GM18519 (cell line): ENCODE measurements around the gene TNFRSF14.

Source experiments
- ATAC-seq: cut with Tn5 transposase; IDR thresholded peaks from one replicate; pipeline ENCODE4 v1.9.1; 2021; ENCODE audit warnings: mild to moderate bottlenecking, moderate library complexity; ENCODE audit not compliant: unreplicated experiment, low FRiP score

Gene TNFRSF14

DNA sequence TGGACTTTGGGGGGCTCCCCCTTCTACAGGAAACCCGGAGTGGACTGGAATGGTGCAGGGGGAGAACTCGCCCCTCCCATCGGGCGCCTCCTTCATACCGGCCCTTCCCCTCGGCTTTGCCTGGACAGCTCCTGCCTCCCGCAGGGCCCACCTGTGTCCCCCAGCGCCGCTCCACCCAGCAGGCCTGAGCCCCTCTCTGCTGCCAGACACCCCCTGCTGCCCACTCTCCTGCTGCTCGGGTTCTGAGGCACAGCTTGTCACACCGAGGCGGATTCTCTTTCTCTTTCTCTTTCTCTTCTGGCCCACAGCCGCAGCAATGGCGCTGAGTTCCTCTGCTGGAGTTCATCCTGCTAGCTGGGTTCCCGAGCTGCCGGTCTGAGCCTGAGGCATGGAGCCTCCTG lies at the start of gene TNFRSF14:
Gene TNFRSF14, plus strand, starts transcription at position 95 of the 401 bp plus-strand sequence. Its CDS starts 294 bp downstream, at position 389.
- no peak for ATAC-seq

DNA sequence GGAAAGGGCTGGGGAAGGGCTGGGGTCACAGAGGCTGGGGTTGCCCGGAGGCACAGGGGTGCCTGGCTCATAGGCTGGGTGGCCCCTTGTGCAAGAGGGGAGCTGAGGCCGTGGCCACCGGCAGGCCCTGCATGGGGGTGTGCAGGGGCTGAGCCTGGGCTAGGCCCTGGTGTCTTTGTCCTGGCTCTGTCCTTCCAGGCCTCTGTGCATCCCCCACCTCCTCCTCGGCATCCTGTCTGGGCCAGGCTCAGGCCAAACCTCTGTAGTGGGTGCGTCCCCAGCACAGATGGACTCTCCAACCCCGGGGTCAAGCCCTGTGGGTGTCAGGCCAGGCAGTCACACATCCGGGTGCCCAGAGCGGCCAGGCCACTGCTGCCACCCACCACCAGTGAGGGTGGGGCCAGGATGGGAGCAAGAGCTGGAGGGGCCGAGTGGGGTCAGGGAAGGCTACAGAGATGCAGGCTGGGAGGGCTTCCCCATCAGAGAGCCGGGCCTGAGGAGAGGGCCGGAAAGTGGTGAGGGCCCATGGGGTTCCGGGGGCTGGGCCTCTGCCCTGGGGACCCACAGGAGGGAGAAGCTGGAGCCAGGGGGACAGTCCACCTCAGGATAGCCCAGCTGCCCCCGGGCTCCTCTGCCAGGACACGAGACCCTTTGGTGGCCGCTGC lies 49.1 kb upstream of the TNFRSF14 start:
- ATAC-seq, result no peak

DNA sequence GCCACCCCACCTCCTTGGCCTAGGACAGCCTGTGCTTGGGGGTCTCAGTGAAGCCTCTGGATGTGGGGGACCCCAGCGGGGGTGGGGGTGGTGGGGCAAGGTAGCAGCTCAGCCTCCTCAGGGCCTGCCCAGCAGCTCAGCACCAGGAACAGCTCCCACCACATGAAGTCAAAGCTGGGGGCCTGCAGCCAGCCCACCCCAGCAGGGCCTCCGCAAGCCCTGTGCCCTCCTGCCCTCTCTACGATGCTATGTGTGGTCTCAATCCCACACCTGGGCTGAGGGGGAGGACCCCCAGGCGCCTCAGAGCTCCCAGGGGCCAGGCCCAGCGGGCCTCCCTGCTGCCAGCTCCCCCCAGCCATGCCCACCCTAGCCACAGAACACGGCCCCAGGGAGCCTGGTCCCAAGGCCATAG lies 48.4 kb upstream of the TNFRSF14 start:
- ATAC-seq, result no peak

DNA sequence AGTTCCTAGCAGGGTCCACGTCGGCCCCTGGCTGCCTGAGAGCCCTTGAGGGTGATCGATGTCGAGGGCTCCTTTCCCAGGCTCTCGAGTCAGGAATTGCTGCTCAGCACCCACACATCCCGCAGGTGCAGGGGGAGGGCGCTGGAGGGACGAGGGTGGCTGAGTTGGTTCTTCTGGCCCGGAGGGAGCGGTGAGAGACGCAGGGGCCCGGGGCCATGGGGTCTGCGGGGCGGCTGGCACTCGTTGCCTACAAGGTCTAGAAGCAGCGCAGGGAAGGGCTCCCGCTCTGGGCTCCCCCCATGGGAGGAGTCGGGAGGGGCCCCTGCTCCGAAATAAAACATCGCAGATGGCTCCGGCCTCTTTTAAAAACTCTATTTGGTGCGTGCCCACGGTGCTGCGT lies 48.0 kb upstream of the TNFRSF14 start:
- ATAC-seq, result no peak

DNA sequence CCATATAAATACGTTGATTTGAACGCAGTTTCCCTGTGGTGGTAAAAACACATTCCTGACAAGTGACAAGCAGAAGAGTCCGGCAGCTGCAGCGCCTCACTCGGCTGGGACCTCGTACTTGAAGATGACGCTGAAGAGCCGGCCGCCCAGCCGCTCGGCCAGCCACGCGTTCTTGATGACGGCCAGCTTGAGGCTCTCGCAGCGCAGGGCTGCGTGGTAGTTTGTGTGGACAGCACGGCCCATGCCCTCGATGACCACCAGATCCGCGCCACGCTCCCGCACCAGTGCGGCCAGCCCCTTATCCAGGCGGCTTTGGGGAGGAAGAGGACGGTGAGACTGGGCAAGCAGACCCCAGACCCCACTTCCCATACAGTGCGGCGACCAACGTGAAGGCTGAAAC lies 47.4 kb upstream of the TNFRSF14 start:
- ATAC-seq, result no peak

DNA sequence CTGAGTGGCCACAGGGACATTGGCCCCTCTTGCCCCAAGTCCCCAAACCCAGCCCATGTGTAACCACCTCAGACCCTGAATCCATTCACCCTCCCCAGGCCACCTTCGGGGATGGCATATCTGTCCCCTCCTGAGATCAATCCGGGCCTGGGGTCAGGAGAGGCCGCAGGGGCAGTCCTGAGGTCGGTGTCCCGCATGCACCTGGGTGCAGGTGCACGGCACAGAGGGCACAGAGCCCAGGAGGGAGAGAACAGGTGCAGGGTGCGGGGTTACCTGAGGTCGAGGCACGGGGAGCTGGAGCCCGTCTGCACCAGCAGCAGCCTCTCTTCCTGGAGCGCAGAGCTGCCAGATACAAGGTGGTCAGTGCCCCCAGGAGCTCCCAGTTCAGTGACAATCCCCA lies 46.6 kb upstream of the TNFRSF14 start:
- no peak for ATAC-seq

DNA sequence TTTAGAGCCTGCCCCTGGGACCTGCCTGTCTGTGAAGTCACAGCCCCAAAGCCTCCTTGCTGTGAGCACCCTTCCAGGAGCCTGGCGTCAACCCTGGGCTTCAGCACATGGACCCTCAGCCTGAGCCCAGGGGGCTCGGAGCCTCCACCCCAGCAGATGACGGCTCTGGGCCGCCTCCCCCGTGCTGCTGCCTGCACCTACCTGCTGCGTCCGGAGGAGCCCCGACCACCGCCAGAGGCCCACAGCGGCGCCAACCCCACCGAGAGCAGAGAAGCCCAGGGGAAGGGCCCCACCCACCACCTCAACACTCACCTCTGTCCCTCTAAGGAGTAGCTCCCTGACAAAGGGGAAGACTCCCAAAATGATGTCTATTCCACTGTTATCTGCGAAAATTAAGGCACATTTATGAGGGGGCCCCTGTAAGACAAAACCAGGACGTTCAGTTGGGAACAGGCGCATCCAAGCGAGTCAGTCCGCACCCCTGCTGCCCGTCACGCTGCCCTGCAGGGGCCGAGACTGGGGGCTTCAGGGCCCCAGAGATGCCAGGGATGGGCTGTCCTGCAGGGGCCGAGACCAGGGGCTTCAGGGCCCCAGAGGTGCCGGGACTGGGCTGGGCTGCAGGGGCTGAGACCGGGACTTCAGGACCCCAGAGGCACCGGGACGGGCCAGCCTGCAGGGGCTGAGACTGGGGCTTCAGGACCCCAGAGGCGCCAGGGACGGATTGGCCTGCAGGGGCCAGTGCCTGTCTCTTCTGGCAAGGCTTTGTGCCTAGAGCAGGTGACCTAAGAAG lies 45.6 kb upstream of the TNFRSF14 start:
- no peak for ATAC-seq

DNA sequence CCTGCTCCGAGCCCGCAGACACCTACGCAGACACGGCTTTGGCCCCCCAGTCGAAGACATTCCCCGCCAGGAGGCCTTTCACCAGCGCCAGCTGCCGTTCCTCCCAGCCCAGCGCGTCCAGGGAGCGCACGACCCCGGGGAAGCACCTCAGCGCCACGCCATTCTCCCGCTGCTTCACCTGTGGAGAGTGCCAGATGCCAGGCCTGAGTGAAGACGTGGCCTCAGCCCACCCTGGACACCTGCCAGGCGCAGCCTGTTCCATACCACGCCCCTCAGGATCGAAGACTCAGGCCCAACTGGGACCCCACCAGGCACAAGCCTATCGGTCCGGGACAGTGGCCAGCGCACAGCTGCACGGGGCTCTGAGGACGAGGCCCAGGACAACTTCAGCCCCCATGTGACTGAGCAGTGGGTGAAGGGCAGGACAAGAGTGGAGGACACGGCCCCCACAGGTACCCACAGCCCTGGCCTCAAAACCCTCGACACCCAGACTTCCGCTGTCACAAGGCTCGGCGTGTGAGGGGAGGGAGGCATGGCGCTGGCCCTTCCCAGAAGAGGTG lies 43.2 kb upstream of the TNFRSF14 start:
- no peak for ATAC-seq

DNA sequence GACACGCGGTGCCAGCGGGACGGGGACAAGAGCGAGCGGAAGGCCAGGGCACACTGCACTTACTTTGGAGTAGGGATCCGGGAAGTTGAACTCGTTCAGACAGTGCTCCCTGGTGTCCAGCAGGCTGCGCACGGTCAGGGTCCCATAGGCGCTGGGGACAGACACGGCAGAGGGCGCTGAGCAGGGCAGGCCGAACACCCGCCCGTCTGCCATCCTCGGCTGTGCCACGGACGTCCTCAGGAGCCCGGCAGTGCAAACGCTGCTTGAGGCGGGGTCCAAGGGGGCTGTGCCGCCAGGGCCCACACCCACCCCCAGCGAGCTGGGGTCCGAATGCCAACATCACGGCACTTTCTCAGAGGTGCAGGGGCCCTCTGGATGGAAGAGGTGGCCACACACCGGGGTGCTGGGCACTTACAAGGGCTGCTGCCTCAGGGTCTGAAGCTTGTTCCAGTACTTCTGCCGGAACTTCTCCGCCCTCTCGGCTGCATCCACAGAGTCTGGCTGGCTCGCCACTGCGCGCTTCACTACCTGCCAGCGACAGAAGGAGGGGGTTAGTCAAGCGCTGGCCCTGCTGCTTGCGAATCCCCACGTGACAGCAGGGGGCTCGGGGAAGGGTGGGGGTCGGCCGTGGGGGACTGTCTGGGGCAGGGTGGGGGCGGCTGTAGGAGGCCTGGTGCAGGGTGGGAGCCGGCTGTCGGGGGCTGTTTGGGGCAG lies 42.1 kb upstream of the TNFRSF14 start:
- ATAC-seq, result no peak

DNA sequence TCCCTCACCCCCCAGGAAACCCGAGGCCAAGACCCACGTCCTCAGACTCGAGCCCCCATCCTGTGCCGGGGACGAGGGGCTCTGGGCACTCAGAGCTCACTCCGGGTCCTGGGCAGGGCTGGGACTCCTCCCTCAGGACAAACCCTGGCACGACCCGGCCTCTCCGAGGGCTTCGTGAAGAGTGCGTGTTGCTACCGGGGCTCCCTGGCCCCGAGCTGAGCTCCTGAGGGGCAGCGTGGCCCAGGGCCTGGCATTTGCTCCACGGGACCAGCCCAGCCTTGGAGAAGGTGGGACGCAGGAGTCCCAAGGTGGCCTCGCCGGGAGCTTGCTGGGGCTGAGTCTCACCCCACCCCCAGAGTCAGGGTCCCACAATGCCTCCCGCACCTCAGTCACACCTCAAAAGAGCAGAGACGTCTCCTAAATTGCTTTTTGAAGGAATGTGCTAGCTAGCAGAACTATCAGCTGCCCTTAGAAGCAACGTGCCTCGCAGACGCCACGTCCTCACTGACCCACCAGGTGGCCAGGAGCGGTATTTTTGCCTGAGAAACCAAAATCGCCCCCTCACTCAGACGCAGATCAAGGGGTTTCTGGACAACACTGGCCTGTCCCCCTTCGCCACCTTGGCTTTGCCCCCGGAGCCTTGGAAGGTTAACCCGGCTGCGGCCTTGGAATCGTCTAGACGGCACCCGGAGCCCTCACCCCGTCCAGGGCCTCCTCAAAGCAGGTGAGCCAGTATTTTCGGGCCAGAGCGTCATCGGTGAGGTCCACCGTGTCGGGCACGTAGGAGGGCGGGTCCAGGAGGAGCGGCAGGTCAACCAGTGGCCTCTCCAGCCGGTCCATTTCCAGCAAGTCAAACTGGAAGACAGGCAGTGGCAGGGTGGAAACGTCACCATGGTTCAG lies 41.1 kb upstream of the TNFRSF14 start:
- ATAC-seq, result no peak

DNA sequence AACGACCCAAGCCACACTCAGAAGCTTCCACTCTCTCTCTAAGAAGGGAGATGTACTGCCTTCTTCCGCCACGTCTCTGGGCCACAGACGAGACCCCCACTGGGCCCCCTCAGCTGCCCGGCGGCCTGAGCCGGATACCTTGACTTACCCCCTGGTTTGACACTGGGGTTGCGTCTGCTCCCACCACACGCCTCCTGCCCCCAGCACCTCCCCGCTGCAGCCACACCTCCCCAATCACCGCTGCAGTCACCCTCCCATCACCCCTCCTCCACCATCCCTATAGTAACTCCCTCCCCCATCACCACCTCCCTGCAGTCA lies 40.4 kb upstream of the TNFRSF14 start:
- ATAC-seq, result no peak

DNA sequence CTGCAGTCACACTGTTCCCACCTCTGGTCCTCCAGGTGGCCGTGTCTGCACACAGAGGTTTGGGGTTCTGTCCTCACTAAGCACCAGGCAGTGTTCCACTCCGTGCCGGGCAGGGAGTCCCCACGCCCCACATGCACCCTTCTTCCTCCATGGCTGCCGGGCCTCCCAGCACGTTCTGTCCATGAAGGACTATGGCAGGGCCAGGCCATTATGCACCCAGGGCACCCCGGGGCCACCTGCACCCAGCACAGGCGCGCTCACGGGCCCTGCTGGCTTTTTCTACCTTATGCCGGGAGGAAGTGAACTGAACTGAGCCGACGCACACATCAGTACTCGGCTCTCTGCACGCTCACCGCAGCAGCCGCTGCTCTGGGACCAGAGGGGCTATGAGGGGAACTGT lies 40.0 kb upstream of the TNFRSF14 start:
- no peak for ATAC-seq

DNA sequence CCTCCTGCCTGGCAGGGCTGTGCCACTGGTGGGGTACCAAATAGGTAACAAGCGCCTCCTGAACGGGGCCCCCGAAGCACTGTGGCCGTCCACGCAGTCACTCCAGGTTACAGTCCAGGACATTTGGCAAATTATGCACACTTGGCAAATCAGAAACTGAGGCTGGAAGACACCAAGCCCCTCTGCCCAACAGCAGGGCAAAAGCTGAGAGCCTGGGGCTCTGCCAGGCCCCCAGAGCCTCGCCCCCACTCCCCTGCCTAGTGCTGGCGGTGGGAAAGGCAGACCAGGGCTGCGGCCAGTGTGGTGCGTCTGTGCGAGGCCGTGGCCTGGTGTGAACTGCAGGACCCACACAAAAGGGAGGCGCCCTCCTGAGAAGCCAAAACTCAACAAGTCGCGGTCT lies 39.2 kb upstream of the TNFRSF14 start:
- ATAC-seq, result no peak

DNA sequence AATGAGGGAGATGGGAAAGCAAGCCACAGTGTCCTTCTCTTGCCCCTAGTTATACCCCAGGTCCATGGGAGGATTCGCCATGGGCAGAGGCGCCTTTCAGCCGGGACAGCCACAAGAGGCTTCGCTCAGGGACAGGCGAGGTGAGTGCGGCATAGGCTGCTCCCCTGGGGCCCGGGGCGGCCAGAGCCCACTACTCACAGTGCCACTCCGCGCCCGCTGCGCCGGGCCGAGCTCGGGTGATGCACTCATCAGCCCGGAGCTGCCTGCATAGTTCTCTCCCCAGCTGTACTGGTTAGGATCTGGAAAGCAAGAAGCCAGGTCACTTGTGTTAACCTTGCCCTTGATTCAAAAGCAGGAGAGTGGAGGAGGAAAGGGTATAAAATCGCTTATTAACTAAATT lies 38.2 kb upstream of the TNFRSF14 start:
- ATAC-seq, result no peak

DNA sequence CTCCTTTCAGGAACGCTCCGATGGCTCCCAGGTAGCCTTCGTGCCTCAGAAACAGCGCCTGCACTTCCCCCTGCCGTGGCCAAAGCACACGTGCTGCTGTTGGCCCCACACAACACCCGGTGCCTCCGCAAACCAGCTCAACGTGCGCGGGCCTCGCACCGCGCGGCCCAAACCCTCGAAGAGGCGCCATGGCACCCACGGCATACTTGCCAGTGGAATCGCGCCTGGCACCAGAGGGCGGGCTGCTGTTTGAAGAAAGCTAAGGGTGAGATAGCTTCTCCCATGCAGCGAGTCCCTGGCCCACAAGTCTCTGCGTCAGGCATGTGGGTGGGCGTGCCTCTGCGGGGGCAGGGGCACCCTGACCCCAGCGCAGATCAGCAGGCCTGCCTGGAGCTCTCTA lies 37.6 kb upstream of the TNFRSF14 start:
- no peak for ATAC-seq

DNA sequence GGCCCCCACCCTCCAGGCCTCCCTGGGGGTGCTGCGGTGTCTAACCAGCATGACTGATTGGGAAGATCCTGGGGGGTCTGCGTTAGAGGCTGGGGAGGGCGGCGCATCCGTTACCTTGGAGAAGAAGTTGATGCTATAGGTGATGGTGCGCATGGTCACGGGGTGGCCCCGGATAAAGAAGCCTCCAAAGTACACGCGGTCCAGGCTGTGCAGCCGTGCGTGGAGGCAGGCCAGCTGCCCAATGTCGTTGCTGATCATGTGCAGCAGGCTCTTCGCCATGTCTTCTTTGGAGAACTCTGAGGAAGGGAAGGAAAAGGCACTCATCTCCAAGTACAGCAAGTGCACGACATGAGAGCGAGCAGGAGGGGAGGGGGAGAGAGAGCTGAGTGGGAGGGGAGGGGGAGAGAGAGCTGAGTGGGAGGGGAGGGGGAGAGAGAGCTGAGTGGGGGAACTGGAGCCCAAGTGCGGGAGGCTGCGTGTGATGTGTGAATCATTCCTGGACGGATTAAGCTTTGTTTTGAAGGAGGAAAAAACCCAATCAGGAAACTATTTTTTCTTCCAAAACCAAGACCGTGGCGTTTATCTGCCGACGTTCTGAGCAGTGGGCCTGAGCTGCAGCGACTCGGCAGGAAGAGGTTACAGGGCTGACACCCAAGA lies 37.0 kb upstream of the TNFRSF14 start:
- ATAC-seq, result no peak

DNA sequence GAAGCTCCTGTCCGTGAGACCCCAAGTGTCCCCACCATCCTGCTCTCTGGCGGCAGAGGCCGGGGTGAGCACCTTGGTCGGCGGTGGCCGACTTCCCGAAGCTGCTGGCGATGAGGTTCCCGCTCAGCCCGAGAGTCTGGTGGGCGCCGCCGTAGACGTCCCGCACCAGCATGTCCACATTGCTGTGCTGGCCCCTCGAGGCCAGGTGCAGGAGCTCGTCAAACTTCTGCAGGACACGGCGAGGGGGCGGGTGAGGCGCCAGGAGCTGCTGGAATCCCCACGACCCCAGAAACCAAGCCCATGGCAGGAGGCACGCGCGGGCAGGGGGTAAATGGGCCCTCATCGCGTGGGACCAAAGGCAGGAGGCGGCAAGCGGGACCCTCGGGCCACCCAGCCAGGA lies 36.4 kb upstream of the TNFRSF14 start:
- no peak for ATAC-seq

DNA sequence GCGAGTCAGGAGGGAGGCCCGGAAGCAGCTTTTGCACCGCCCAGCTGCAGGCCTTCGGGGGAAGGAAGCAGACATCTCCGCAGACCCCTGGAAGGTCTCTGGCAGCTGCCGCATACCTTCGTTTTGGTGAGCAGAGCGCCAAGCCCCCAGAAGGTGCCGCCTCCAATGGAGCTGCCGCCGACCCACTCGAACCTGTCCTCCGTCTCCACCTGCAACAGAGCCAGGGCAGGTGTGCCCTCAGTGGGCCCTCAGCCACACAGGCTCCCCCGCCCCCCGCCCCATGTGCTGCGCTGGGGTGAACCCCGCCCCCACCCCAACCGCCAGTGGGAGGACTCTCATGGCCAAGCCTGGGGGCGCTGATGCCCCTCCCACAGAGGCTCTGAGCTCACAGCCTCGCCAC lies 36.0 kb upstream of the TNFRSF14 start:
- no peak for ATAC-seq

DNA sequence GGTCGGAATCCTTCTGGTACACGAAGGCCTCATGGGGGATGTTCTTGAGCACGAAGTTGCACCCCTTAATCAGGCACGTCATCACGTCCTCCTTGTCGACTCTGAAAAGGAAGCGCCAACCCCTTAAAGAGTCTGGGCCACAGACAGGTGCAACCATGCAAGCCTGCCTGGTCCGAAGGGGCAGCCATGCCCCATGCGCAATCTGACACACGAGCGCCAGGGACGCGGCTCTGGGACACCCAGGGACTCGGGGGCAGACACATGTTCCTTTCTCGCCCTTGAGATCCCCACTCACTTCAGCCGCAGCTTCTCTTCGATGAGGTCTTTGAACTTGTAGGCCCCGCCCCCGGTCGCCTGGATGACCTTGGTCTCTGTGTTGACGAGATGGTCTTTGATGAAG lies 35.4 kb upstream of the TNFRSF14 start:
- ATAC-seq, result no peak

DNA sequence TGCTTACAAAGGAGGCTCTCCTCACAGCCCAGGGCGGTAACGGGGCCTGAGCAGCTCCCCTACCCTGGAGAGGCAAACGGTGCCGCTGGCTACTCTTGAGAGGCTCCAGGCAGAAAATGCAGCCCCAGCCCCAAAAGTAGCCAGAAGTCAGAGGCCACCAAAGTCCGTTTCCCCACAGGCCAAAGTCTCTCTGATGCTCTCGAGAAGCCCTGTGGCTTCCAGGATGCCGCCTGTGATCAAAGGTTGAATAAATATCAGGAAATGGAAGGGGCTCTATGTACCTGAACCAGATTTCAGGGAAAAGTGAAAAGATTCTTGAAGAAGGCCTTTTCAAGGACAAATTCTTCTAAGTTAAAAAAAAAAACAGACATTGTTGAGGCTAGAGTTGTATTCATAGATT lies 33.9 kb upstream of the TNFRSF14 start:
- ATAC-seq, result no peak
